HepG2 (cell line): ENCODE results near the gene TBKBP1. TPM values are rescaled to one million over a fixed set of nuclear protein-coding genes. Genes with fewer than 3 reads are reported as not detected.

ENCODE experiments used
- BRCA1 ChIP-seq: sonication (generic); formaldehyde crosslinking; IDR thresholded peaks from 2 replicates; pipeline ENCODE4 v1.4.0; 2020; ENCODE audit warnings: missing genetic modification reagents
- GMEB1 ChIP-seq: sonication (generic); formaldehyde crosslinking; IDR thresholded peaks from 2 replicates; pipeline ENCODE4 v1.5.1; 2020; ENCODE audit warnings: missing genetic modification reagents, mild to moderate bottlenecking, borderline replicate concordance
- HIVEP1 ChIP-seq: sonication (generic); formaldehyde crosslinking; IDR thresholded peaks from 2 replicates; pipeline ENCODE4 v1.4.0; 2020; ENCODE audit warnings: mild to moderate bottlenecking, missing genetic modification reagents
- HNF4A ChIP-seq: sonication (generic); formaldehyde crosslinking; IDR thresholded peaks from 2 replicates; pipeline ENCODE4 v1.4.0; 2020; ENCODE audit warnings: missing genetic modification reagents
- KLF12 ChIP-seq: sonication (generic); formaldehyde crosslinking; IDR thresholded peaks from 2 replicates; pipeline ENCODE4 v1.4.0; 2020; ENCODE audit warnings: missing genetic modification reagents, borderline replicate concordance
- MED8 ChIP-seq: sonication (generic); formaldehyde crosslinking; IDR thresholded peaks from 2 replicates; pipeline ENCODE4 v1.8.1; 2023; ENCODE audit warnings: mild to moderate bottlenecking, missing genetic modification reagents; ENCODE audit not compliant: insufficient replicate concordance
- MLX ChIP-seq: IDR thresholded peaks from 2 replicates; pipeline ENCODE4 v1.6.1; 2016
- MXI1 ChIP-seq: IDR thresholded peaks from 3 replicates; pipeline ENCODE4 v1.6.1; 2012; ENCODE audit warnings: low read depth, low read length, inconsistent platforms, borderline replicate concordance
- PCBP1 ChIP-seq: fragments of 200-400 bp; formaldehyde crosslinking; IDR thresholded peaks from 2 replicates; pipeline ENCODE4 v1.6.1; 2017; ENCODE audit warnings: mild to moderate bottlenecking, low read depth, low read length, borderline replicate concordance
- PHF21A ChIP-seq: sonication (generic); formaldehyde crosslinking; IDR thresholded peaks from 2 replicates; pipeline ENCODE4 v1.5.0; 2020; ENCODE audit warnings: mild to moderate bottlenecking, missing genetic modification reagents
- PHF8 ChIP-seq: sonication (generic); formaldehyde crosslinking; IDR thresholded peaks from 2 replicates; pipeline ENCODE4 v1.5.0; 2020; ENCODE audit warnings: missing genetic modification reagents
- PITX1 ChIP-seq: sonication (generic); formaldehyde crosslinking; IDR thresholded peaks from 2 replicates; pipeline ENCODE4 v1.5.1; 2020; ENCODE audit warnings: mild to moderate bottlenecking, missing genetic modification reagents
- SOX6 ChIP-seq, 2 experiments: fragments of 450-650 bp in 1 of 2; sonication (generic) in 1 of 2; formaldehyde crosslinking in 1 of 2; IDR thresholded peaks; 2 replicates each; pipeline versions ENCODE4 v1.4.0 to v1.6.1; 2017 to 2020; ENCODE audit warnings: antibody characterized with exemption in 1 of 2, mild to moderate bottlenecking in 1 of 2, missing genetic modification reagents in 1 of 2
- TRIM24 ChIP-seq: sonication (generic); formaldehyde crosslinking; IDR thresholded peaks from 2 replicates; pipeline ENCODE4 v1.8.0; 2022; ENCODE audit warnings: mild to moderate bottlenecking, missing genetic modification reagents
- ZBTB46 ChIP-seq: sonication (generic); formaldehyde crosslinking; IDR thresholded peaks from 2 replicates; pipeline ENCODE4 v1.4.0; 2020; ENCODE audit warnings: mild to moderate bottlenecking, missing genetic modification reagents, borderline replicate concordance
- ZNF160 ChIP-seq: sonication (generic); formaldehyde crosslinking; IDR thresholded peaks from 2 replicates; pipeline ENCODE4 v1.8.0; 2022; ENCODE audit warnings: mild to moderate bottlenecking, inconsistent platforms, missing genetic modification reagents
- ZNF230 ChIP-seq: sonication (generic); formaldehyde crosslinking; IDR thresholded peaks from 2 replicates; pipeline ENCODE4 v1.4.0; 2020; ENCODE audit warnings: mild to moderate bottlenecking, missing genetic modification reagents
- ZNF30 ChIP-seq: sonication (generic); formaldehyde crosslinking; IDR thresholded peaks from 2 replicates; pipeline ENCODE4 v1.5.0; 2020; ENCODE audit warnings: mild to moderate bottlenecking, missing genetic modification reagents
- ZNF337 ChIP-seq: sonication (generic); formaldehyde crosslinking; IDR thresholded peaks from 2 replicates; pipeline ENCODE4 v1.5.1; 2020; ENCODE audit warnings: missing genetic modification reagents, low read depth, mild to moderate bottlenecking, borderline replicate concordance
- polyA plus RNA-seq, 8 experiments: library from polyadenylated mRNA; depleted of rRNA in 3 of 8; stranded (reverse) in 7 of 8; unstranded in 1 of 8; fragments of >200 nt; fragmentation: Illumina TruSeq in 4 of 8; extraction: Trizol in 4 of 8; gene quantifications; 2 replicates each; pipeline versions ENCODE4 v1.2.1 to v1.2.3, GENCODE V29; 2011 to 2016; ENCODE audit warnings: low read depth in 4 of 8, missing spikeins in 1 of 8, mixed read lengths in 1 of 8; ENCODE audit not compliant: insufficient read depth in 1 of 8
- total RNA-seq, 5 experiments: library from RNA; depleted of rRNA; stranded (reverse); fragments of >200 nt; fragmentation: Illumina TruSeq; extraction: Trizol; gene quantifications; 2 replicates each; pipeline ENCODE4 v1.2.3, GENCODE V29; 2016; ENCODE audit warnings: low read depth in 1 of 5
- TF ChIP-seq, protein P1 (sequence below): sonication (generic); formaldehyde crosslinking; IDR thresholded peaks from 2 replicates; pipeline ENCODE4 v1.5.0; 2020; ENCODE audit warnings: missing genetic modification reagents
- TF ChIP-seq, protein P2 (sequence below): sonication (generic); formaldehyde crosslinking; IDR thresholded peaks from 2 replicates; pipeline ENCODE4 v1.5.0; 2020; ENCODE audit warnings: missing genetic modification reagents

The TBKBP1 gene
- total and polyA plus RNA-seq, 2 of the 13 experiments (the other 11 are each of a cell fraction or from before 2014, with no cell fraction given), result 2.6 to 7.0 TPM

DNA sequence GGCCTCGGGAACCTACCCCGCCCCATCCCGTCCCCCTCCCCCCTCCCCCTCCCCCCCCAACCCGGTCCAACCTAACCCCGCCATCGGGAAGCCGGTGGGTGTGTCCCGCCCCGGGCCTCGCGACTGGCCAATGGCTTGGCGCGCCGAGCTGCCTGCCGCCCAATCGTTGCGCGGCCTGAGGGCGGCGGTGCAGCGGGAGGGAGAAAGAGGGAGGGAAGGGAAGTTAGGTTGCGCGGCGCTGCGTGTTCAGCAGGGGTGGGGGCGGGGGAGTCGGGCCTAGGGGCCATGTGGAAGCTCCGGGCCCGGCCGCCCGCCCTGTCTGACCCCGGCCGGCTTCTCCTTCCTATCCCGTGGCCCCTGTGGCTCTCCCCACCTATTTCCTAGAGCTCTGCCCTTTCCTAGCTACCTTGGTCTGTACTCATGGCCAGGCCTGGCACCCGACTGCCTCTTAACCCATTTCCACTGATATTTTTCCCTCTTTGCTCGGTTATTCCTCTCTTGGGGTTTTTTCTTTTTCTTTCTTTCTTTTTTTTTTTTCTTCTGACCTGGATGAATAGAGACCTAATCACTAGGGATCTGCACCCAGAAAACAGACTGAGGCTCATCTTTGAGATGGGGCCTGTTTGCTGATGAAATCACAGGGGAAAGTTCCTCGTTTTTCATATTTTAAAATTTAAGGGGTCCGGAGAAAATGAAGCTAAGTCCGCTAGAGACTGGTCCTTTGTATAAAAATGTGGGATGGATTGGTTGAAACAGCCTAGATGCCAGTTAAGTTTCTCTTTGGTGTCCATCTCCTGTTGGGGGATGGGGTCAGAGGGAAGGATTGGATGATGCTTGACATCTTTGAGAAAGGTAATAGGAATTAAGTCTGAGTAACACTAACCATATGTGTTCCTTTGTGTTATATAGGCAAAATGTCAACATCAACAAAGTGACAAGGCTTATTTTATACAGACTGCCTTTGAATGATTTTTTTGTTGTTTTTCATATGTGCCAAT is 43.1 kb upstream of the TBKBP1 start (continued):
- 0 out of 2 replicates have a peak, but pooled peaks have one; percentile 27 for TF ChIP-seq ZNF337 (CRISPR knock-in tag)
- TF ChIP-seq MED8 (CRISPR knock-in tag), result no peak
- TF ChIP-seq PITX1 (CRISPR knock-in tag), result peak; percentile 63; the same call in 1 of the 2 replicates
- TF ChIP-seq MXI1, result peak; percentile 92; the same call in 1 of the 3 replicates
- 0 out of 2 replicates have a peak, but pooled peaks have one; percentile 38 for TF ChIP-seq KLF12 (CRISPR knock-in tag)
- TF ChIP-seq, protein P1, sequence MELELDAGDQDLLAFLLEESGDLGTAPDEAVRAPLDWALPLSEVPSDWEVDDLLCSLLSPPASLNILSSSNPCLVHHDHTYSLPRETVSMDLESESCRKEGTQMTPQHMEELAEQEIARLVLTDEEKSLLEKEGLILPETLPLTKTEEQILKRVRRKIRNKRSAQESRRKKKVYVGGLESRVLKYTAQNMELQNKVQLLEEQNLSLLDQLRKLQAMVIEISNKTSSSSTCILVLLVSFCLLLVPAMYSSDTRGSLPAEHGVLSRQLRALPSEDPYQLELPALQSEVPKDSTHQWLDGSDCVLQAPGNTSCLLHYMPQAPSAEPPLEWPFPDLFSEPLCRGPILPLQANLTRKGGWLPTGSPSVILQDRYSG (CRISPR knock-in tag), result peak; percentile 68; the same call in 1 of the 2 replicates
- peak; percentile 58; the same call in 1 of the 2 replicates for TF ChIP-seq MLX (CRISPR knock-in tag)
- no peak for TF ChIP-seq ZNF30 (CRISPR knock-in tag)
- TF ChIP-seq TRIM24 (CRISPR knock-in tag), result no peak
- 0 out of 2 replicates have a peak, but pooled peaks have one; percentile 32 for TF ChIP-seq HIVEP1 (CRISPR knock-in tag)
- TF ChIP-seq BRCA1 (CRISPR knock-in tag), result peak; percentile 64; the same call in 1 of the 2 replicates
- TF ChIP-seq, protein P2, sequence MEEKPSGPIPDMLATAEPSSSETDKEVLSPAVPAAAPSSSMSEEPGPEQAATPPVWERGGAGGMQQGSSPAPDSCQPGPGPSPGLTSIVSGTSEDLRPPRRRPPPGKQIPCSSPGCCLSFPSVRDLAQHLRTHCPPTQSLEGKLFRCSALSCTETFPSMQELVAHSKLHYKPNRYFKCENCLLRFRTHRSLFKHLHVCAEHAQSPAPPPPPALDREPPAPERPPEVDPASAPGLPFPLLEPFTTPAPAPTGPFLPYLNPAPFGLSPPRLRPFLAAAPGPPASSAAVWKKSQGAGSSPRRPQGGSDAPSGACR (CRISPR knock-in tag), result no peak
- TF ChIP-seq ZNF230 (CRISPR knock-in tag), result no peak
- TF ChIP-seq PHF21A (CRISPR knock-in tag), result peak; percentile 83
- 0 out of 2 replicates have a peak, but pooled peaks have one; percentile 18 for TF ChIP-seq ZNF160
- TF ChIP-seq PHF8 (CRISPR knock-in tag), result peak; percentile 59
- no peak for TF ChIP-seq SOX6 (IDR thresholded peaks at IDR 0.05)
- peak; percentile 67 for TF ChIP-seq SOX6 (CRISPR knock-in tag; IDR thresholded peaks at IDR 0.05)
- TF ChIP-seq ZBTB46 (CRISPR knock-in tag), result no peak
- peak; percentile 71 for TF ChIP-seq GMEB1
- TF ChIP-seq HNF4A, result 0 out of 2 replicates have a peak, but pooled peaks have one; percentile 14
- TF ChIP-seq PCBP1, result 0 out of 2 replicates have a peak, but pooled peaks have one; percentile 69
